GM15510 (cell line): ENCODE results near the gene OR5K4.

Experiments used
- POLR2A ChIP-seq: IDR thresholded peaks from 3 replicates; pipeline ENCODE4 v1.6.1; 2011; ENCODE audit warnings: borderline replicate concordance; ENCODE audit not compliant: insufficient read length; ENCODE audit errors: extremely low read depth

Gene OR5K4

GRCh38 chr3:98353554-98353953 is at the start of gene OR5K4:
TSS of gene OR5K4 (plus strand) at chr3:98353854. CDS start at chr3:98353854, 0 bp downstream.
- TF ChIP-seq POLR2A, result no peak

DNA sequence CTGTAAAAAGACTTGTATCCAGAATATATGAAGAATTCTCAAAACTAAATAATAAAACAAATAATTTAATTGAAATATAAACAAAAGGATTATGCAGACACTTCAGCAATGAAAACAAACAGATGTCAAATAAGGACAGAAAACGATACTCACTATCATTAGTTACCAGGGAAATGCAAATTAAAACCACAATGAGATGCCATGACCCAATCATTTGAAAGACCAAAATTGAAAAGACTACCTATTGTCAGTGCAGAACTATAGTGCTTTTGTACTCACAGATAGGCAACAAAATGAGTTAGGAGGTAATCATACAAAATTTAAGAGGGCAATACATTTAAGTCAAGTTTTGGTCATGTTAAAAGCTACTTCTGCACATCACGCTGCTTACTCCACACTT is 31.6 kb upstream of the OR5K4 start:
- TF ChIP-seq POLR2A, result no peak

DNA sequence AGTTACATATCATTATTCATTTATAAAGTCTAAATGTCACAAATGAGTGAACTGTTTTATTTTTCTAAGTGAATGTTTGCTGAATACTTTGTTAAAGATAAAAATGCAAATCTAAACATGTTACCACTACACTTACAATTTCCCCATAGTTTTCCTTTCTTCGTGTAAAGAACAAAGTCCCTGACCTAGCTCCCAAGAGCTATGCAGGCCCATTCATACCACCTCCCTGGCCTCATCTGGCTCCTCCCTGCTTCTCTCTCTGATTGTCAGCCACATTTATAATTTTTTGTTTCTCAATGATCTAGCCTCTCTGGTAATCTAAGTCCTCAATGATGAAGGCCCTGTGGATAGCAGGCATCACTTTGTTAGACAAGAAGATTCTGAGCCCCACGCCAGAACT is 31.0 kb upstream of the OR5K4 start:
- TF ChIP-seq POLR2A, result no peak

DNA sequence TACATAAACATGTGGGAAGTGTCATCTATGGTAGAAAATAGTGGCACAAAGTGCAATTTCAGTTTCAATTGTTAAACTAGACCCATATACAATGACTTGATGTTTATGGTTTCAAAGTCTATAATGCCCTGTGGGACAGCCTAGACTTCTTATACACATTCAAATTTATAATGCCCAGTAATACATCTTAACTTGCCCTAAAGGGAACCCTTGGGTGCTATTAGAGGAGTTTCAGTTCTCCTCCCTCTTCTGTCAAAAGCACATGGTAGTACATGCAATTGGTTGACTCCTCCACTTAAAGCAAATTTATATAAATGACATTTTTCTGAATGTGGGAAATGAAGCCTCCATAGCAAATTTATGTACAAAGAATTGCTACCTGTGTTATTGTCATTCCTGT is 30.2 kb upstream of the OR5K4 start:
- no peak for TF ChIP-seq POLR2A

GRCh38 chr3:98325055-98325454 is 28.6 kb upstream of the OR5K4 start:
- TF ChIP-seq POLR2A, result no peak

DNA sequence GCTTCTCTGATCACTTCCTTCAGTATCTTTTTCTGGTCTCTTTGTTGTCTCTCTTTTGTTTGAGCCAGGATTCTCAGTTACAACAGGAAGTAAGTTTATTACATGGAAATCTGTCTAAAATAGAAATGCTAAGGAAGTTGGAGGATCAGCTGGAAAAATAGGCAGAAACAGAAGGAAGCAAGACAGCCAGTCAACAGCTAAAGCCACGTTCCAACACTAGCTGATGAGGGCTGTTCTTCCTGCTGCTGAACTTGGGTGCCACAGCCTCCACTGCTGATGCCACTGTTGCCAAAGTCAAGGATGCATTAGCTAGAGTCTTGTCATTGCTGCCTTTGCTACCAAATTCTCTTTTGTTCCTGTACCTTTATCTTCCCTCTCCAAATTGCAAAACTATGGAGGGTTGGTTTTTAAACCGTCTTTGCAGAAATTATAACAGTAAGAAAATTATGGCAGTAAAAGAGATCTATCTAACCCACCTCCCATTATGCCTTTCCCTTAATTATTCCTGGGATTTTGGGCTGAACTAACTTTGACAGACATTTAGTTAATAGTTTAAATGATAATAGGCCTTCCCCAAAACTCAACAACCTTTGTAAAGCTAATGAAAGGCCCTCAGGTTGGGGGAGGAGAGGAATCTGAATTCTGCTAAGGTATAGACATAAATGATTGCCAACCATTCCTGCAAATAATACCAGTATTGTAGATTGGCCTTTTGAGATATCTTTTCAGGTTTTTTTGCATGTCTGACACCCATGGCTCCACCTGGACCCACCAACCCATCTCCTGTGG is 27.4 kb upstream of the OR5K4 start:
- TF ChIP-seq POLR2A, result no peak

DNA sequence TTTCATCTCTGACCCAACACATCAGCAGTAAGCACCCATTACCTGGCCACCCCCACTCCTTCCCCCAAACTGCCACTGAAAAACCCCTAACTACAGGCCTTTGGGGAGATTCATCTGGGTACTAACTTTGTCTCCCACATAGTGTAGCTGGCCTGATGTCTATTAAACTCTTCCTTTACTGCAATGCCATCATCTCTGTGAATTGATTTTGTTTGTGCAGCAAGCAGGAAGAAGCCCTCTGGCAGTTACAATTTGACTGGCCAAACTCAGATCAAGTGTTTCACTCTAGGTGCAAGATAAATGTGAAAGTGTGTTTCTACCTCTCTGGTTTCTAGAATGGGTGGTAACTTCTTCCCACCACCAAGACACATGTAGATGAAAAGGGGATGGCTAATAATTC is 26.7 kb upstream of the OR5K4 start:
- no peak for TF ChIP-seq POLR2A

- no peak for TF ChIP-seq POLR2A
Observed at GRCh38 chr3:98328933-98329332, 24.7 kb upstream of the OR5K4 start.

DNA sequence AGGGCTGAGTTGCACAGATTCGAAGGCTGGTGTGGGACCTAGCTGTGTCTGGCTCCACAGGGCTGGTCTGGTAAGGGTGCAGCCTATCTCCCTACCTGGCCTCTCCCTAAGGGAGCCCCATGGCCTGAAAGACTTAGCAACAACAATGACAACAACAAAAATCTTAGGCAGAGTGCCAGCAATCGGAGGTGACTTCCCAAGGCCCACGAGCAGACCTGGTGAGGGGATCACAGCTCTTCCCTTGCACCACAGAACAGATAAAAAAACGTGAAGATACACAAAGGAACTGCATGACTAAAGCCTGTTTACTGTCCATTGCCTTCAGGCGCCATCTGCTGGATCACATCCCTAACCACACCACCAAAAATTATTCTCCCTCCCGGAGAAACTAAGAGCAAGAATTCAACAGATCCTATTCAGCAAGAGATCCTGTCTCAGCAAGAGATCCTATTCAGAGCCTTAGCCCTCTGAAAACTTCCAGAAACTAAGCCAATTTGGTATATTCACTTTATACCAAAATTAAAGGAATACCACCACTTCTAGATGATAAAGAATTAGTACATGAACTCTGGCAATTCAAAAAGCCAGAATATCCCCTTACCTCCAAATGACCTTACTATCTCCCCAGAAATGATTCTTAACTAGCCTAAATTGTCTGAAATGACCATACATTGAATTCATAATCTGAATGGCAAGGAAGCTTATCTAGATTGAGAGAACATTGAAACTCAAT is 24.1 kb upstream of the OR5K4 start:
- TF ChIP-seq POLR2A, result no peak

- no peak for TF ChIP-seq POLR2A
Observed at GRCh38 chr3:98331329-98331728, 22.3 kb upstream of the OR5K4 start.

GRCh38 chr3:98333989-98334606 is 19.6 kb upstream of the OR5K4 start:
- no peak for TF ChIP-seq POLR2A

DNA sequence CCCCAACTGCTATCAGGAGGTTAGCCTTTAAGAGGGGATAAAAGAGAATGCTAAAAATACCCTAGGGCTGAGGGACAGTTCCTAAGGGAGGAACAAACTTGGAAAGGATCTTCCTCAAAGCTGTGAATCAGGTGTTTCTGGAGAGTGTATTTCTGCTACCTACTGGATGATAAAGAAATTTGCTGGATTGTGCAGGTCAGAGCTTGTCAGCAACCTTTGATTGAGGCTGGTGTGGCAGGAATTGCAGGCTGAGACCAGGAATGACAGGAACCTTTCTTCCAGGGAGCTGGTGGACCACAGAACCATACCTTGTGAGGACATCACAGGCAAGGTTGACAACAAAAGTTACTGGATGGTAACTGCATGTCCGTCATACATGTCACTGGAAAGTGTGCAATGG is 14.6 kb upstream of the OR5K4 start:
- no peak for TF ChIP-seq POLR2A

- no peak for TF ChIP-seq POLR2A
Observed at GRCh38 chr3:98341758-98342157, 11.9 kb upstream of the OR5K4 start.

DNA sequence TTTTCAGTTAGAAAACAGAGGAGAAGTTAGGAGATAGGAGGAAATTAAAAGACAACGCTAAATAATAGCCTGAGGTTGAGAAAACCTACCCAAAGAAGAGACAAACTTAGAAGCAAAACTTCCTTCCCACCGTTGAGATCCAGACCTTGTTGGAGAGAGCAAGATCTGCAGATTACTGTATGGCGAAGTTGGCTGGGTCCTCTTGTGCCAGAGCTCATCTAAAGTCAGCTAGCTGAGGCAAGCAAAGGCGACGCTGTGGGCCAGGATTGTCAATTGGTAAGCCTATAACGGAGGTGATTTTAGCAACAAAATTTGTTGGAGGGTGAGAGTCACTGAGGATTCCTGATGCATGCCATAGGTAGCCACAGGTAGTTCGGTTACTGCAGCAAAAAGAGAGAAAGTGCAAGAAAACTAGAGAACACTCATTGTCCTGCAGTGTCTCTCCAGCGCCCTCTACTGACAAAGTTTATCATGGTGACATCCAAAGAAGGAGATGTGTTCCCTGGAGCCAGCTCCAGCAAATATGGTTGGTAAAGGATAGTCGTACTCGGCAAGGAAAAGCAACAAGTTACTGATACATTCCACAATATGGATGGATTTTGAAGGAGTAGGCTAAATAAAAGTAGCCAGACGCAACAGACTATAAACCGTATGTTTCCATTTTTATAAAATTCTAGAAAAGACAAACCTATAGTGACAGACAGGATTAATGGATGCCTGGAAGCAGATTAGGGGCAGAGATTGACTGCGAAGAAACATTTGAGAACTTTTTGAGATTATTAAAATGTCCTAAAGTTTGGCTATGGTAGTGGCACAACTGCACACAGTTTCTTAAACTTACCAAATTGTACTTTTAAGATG is 9.8 kb upstream of the OR5K4 start:
- no peak for TF ChIP-seq POLR2A

- TF ChIP-seq POLR2A, result no peak
Observed at GRCh38 chr3:98350082-98350481, 3.6 kb upstream of the OR5K4 start.
